Measurements from ENCODE around the gene SLC6A7.
"Not testable (repeated sequence)": the region's sequence is repeated elsewhere in the genome, so short reads cannot be mapped to it uniquely, and the experiment has no call there.

Gene SLC6A7

DNA sequence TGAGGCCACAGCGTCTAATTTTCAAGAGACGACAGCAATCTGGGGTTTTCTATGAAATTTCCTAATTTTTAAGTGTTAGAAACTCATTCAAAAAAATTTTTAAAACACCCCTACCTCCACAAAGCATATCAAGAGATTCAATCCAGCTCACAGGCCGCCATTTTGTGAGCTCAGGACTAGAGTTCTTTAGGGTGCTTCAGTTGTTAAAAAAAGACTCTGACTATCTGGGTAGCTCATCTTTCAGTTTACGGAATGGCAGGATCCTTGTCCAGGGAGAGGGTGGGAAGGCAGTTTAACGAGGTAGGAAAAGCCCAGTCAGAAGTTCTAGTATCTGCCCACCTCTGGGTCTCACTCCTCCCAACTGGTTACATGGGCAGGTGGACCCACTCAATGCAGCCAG lies 56.6 kb downstream of the SLC6A7 start:
- Histone ChIP-seq H3K4me3 (ENCODE audit: low read depth, low read length) (no peak overlapping the region), H3K27ac (ENCODE audit: low read depth, low read length) (no peak overlapping the region), H3K27me3 (ENCODE audit: control insufficient read depth, insufficient read depth, low read length) (no peaks in the 10 kb centered on the region), H3K4me1 (ENCODE audit: control insufficient read depth, insufficient read depth, low read length) (no peaks in the 10 kb centered on the region), H3K9ac (ENCODE audit: low read depth, low read length) (no peak overlapping the region), H3K9me3 (ENCODE audit: control insufficient read depth, insufficient read depth, low read length) (no peaks in the 10 kb centered on the region), H3K36me3 (ENCODE audit: control insufficient read depth, insufficient read depth, low read length) (no peaks in the 10 kb centered on the region)

DNA sequence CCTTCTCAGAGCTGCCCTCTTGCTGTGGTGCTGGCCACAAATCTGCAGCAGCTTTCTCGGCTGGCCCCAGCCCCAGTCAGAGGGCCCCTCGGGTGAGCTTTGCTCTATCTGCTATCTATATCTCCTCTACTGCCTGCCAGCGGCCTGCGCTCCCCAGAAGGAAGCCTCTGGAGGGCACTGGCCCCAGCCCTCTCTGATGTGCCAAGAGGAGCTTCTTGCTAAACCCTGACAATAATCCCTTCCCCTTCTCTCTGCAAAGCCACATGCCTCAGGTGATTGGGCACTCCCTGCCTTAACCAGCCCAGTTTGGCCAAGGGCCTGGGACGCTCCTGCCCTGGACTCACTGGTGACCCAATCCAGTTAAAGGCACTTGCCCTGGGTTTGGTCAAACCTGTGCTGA lies 57.0 kb downstream of the SLC6A7 start:
- no peaks in the 10 kb centered on the region for H3K36me3 ChIP-seq (ENCODE audit: control insufficient read depth, insufficient read depth, low read length)
- H3K9ac ChIP-seq (ENCODE audit: low read depth, low read length), result no peak overlapping the region
- no peaks in the 10 kb centered on the region for H3K9me3 ChIP-seq (ENCODE audit: control insufficient read depth, insufficient read depth, low read length)
- no peak overlapping the region for H3K4me3 ChIP-seq (ENCODE audit: low read depth, low read length)
- H3K4me1 ChIP-seq (ENCODE audit: control insufficient read depth, insufficient read depth, low read length), result no peaks in the 10 kb centered on the region
- no peak overlapping the region for H3K27ac ChIP-seq (ENCODE audit: low read depth, low read length)
- no peaks in the 10 kb centered on the region for H3K27me3 ChIP-seq (ENCODE audit: control insufficient read depth, insufficient read depth, low read length)

DNA sequence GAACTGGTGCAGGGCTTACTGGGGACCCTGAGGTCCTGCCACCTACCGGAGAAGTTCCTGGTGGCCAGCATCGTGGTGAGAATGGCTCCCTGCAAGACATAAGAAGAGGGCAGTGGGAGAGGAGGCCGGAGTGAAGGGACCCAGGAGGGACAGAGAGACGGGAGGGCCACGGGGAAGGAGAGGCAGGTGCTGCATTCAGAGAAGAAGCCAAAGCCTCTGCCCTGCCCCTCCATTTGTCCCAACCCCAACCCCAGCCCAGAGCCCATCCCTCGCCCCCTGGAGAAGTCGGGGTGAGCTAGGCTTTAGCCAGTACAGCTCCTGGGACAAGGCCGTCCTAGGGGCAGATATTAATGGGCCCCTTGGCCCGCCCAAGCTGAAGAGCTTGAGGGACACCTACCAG lies 57.9 kb downstream of the SLC6A7 start:
- Histone ChIP-seq H3K4me3 (ENCODE audit: low read depth, low read length) (no peak overlapping the region), H3K36me3 (ENCODE audit: control insufficient read depth, insufficient read depth, low read length) (no peaks in the 10 kb centered on the region), H3K9me3 (ENCODE audit: control insufficient read depth, insufficient read depth, low read length) (no peaks in the 10 kb centered on the region), H3K27me3 (ENCODE audit: control insufficient read depth, insufficient read depth, low read length) (no peaks in the 10 kb centered on the region), H3K4me1 (ENCODE audit: control insufficient read depth, insufficient read depth, low read length) (no peaks in the 10 kb centered on the region), H3K9ac (ENCODE audit: low read depth, low read length) (no peak overlapping the region), H3K27ac (ENCODE audit: low read depth, low read length) (no peak overlapping the region)

DNA sequence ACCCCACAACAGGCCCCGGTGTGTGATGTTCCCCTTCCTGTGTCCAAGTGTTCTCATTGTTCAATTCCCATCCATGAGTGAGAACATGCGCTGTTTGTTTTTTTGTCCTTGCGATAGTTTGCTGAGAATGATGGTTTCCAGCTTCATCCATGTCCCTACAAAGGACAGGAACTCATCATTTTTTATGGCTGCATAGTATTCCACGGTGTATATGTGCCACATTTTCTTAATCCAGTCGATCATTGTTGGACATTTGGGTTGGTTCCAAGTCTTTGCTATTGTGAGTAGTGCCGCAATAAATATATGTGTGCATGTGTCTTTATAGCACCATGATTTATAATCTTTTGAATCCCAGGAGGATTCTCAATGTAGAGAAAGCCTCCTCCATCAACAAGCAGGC lies 58.6 kb downstream of the SLC6A7 start:
- not testable (repeated sequence) for H3K9me3 ChIP-seq (ENCODE audit: control insufficient read depth, insufficient read depth, low read length); H3K27ac ChIP-seq (ENCODE audit: low read depth, low read length); H3K27me3 ChIP-seq (ENCODE audit: control insufficient read depth, insufficient read depth, low read length); H3K36me3 ChIP-seq (ENCODE audit: control insufficient read depth, insufficient read depth, low read length); H3K4me1 ChIP-seq (ENCODE audit: control insufficient read depth, insufficient read depth, low read length); H3K9ac ChIP-seq (ENCODE audit: low read depth, low read length); H3K4me3 ChIP-seq (ENCODE audit: low read depth, low read length)

DNA sequence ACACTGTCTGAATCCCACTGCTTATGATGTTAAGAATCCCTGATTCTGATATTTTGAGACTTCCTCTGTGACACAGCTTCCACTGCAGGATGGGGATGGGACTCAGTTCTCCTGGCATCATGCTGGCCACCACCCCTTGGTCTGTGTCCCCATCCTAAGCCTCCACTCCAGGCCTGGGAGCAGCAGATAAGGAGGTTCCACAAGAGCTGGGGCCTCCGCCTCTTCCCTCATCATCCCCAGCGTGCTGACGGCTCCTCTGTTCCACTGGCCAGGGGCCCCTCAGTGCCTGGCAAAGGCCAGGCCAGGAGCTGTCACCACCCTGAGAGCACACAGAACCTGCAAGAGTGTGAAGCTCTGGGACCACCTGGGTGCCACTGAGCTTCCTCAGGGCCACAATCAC lies 59.1 kb downstream of the SLC6A7 start:
- H3K4me3 ChIP-seq (ENCODE audit: low read depth, low read length), result no peak overlapping the region
- no peaks in the 10 kb centered on the region for H3K4me1 ChIP-seq (ENCODE audit: control insufficient read depth, insufficient read depth, low read length)
- H3K27ac ChIP-seq (ENCODE audit: low read depth, low read length), result no peak overlapping the region
- H3K9ac ChIP-seq (ENCODE audit: low read depth, low read length), result no peak overlapping the region
- H3K27me3 ChIP-seq (ENCODE audit: control insufficient read depth, insufficient read depth, low read length), result no peaks in the 10 kb centered on the region
- H3K9me3 ChIP-seq (ENCODE audit: control insufficient read depth, insufficient read depth, low read length), result no peaks in the 10 kb centered on the region
- H3K36me3 ChIP-seq (ENCODE audit: control insufficient read depth, insufficient read depth, low read length), result no peaks in the 10 kb centered on the region

DNA sequence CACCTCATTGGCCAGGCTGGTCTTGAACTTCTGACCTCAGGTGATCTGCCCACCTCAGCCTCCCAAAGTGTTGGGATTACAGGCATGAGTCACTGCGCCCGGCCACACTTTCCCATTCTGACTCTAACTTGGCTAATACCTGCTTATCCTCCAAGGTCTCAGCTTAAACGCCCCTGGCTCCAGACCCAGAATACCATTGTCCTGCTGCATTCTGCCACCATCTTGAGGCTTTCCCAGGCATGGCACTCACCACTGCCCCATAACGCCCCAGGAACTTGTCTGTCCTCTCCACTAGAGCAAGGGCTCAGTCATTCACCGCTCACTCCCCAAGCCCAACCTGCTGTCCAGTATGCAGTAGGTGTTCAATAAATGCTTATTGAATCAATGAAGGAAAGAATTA lies 59.9 kb downstream of the SLC6A7 start:
- Histone ChIP-seq H3K27me3 (ENCODE audit: control insufficient read depth, insufficient read depth, low read length) (no peaks in the 10 kb centered on the region), H3K9me3 (ENCODE audit: control insufficient read depth, insufficient read depth, low read length) (no peaks in the 10 kb centered on the region), H3K36me3 (ENCODE audit: control insufficient read depth, insufficient read depth, low read length) (no peaks in the 10 kb centered on the region), H3K4me3 (ENCODE audit: low read depth, low read length) (no peak overlapping the region), H3K9ac (ENCODE audit: low read depth, low read length) (no peak overlapping the region), H3K27ac (ENCODE audit: low read depth, low read length) (no peak overlapping the region), H3K4me1 (ENCODE audit: control insufficient read depth, insufficient read depth, low read length) (no peaks in the 10 kb centered on the region)

DNA sequence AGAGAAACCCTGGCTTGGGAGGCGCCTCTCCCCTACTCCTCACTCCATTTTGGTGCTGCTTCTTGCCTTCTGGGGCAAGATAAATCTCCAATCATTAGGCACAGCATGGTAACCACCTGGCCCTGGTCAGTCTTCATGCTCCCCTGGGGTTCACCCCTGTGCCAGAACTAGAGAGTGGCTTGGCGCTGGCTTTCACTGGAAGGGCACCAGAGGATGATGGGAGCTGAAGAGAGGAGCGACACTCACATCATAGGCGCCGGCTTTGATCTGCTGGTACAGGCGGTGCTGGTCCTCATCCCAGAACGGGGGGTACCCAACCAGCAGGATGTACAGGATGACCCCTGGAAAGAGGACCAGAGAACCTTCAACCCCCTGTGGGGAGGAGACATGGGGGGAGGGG lies 61.6 kb downstream of the SLC6A7 start:
- H3K27ac ChIP-seq (ENCODE audit: low read depth, low read length), result no peak overlapping the region
- no peaks in the 10 kb centered on the region for H3K27me3 ChIP-seq (ENCODE audit: control insufficient read depth, insufficient read depth, low read length)
- no peak overlapping the region for H3K9ac ChIP-seq (ENCODE audit: low read depth, low read length)
- H3K36me3 ChIP-seq (ENCODE audit: control insufficient read depth, insufficient read depth, low read length), result no peaks in the 10 kb centered on the region
- H3K4me3 ChIP-seq (ENCODE audit: low read depth, low read length), result no peak overlapping the region
- H3K4me1 ChIP-seq (ENCODE audit: control insufficient read depth, insufficient read depth, low read length), result no peaks in the 10 kb centered on the region
- H3K9me3 ChIP-seq (ENCODE audit: control insufficient read depth, insufficient read depth, low read length), result no peaks in the 10 kb centered on the region

DNA sequence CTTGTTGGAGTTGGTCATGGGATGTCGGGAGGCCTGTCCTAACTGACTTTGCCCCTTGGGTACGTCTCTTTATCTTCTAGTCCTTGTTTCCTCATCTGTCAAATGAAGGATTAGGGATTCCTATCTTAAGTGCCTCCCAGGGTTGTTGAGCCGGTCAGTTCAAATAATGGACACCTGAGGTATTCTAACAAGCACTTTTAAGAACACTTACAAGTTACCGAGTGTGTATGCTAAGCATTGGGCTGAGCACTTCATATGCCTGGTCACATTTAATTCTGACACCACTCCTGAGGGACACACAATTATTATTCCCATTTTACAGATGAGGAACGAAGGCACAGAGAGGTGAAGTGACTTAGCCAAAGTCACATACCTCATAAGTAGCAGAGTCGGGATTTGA lies 62.6 kb downstream of the SLC6A7 start:
- no peaks in the 10 kb centered on the region for H3K27me3 ChIP-seq (ENCODE audit: control insufficient read depth, insufficient read depth, low read length)

DNA sequence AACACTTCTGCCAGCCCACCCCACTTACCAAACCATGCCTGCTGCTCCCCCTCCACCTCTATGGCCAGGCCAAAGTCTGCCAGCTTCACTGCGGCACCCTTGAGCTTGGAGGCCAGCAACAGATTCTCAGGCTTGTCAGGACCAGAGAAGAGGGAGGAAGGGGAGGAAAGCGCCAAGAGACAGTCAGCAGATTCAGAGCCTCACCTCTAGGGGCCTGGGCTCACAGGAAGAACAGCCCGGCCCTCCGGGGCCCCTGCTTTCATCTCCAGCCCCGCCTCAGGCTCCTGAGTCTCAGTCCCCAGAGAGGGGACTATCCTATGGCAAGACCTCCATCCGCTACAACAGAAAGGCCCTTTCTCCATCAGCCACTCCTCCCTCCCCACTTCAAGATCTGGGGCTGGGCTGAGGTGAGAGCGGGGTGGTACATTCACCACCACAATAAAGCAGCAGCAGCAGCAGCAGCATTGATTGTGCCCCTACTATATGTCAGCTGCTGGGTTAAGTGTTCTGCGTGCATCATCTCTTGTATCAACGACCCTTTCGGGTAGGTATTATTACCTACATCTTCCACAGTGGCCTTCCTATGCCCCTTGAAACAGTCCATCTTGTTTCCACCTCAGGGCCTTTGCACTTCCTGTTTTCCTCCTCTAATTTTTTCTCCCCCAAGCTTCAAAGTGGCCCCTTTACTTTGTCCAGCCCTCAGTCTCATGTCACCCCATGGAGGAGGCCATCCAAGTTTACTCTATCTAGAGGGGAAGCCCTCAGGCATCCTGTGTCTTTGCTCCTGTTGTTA lies 63.8 kb downstream of the SLC6A7 start:
- Histone ChIP-seq H3K36me3 (ENCODE audit: control insufficient read depth, insufficient read depth, low read length) (no peaks in the 10 kb centered on the region), H3K9ac (ENCODE audit: low read depth, low read length) (no peak overlapping the region), H3K27ac (ENCODE audit: low read depth, low read length) (no peak overlapping the region), H3K4me1 (ENCODE audit: control insufficient read depth, insufficient read depth, low read length) (no peaks in the 10 kb centered on the region), H3K4me3 (ENCODE audit: low read depth, low read length) (no peak overlapping the region), H3K9me3 (ENCODE audit: control insufficient read depth, insufficient read depth, low read length) (no peaks in the 10 kb centered on the region), H3K27me3 (ENCODE audit: control insufficient read depth, insufficient read depth, low read length) (no peaks in the 10 kb centered on the region)

More for the DNA sequence above, 62.6 kb downstream of the SLC6A7 start:
- H3K27ac ChIP-seq (ENCODE audit: low read depth, low read length), result no peak overlapping the region
- H3K4me3 ChIP-seq (ENCODE audit: low read depth, low read length), result no peak overlapping the region
- H3K9ac ChIP-seq (ENCODE audit: low read depth, low read length), result no peak overlapping the region
- H3K9me3 ChIP-seq (ENCODE audit: control insufficient read depth, insufficient read depth, low read length), result no peaks in the 10 kb centered on the region
- no peaks in the 10 kb centered on the region for H3K4me1 ChIP-seq (ENCODE audit: control insufficient read depth, insufficient read depth, low read length)
- no peaks in the 10 kb centered on the region for H3K36me3 ChIP-seq (ENCODE audit: control insufficient read depth, insufficient read depth, low read length)

DNA sequence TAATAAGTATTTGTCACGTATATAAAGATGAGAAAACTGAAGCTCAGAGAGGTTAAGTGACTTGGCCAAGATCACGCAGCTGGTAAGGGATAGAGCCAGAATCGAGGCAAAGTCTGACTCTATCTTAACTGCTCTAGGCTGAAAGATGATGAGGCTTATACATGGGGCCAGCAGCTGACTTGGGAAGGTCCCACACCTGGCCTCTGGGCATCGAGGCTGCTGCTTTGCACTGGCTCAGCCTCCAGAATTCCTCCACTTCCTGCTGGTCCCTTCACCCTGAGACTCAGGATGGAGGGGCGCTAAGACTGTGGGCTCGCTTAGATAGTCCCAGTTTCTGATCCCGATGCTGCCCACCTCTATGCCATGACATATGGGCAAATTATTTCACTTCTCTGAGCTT lies 64.5 kb downstream of the SLC6A7 start:
- H3K36me3 ChIP-seq (ENCODE audit: control insufficient read depth, insufficient read depth, low read length), result no peaks in the 10 kb centered on the region
- H3K4me3 ChIP-seq (ENCODE audit: low read depth, low read length), result no peak overlapping the region
- no peaks in the 10 kb centered on the region for H3K4me1 ChIP-seq (ENCODE audit: control insufficient read depth, insufficient read depth, low read length)

DNA sequence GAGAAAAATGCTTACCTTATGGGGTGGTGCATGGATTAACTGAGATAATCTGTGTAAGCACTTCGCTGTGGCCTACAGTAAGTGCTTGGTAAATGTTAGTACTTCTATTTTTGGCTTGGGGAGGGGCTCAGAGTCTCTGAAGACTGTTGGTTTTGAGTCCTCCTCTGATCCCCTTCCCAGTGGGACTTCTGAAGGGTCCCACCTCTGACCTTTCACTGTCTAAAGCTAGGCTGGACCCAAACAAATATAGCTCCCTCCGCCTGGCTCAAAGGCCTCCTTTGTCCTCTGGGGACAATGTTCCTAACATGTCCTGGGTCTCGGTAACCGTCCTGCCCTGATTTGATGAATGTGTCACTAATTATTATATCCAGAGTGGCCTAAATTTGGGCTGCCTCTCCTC lies 64.9 kb downstream of the SLC6A7 start:
- no peak overlapping the region for H3K4me3 ChIP-seq (ENCODE audit: low read depth, low read length)
- no peak overlapping the region for H3K9ac ChIP-seq (ENCODE audit: low read depth, low read length)
- no peak overlapping the region for H3K27ac ChIP-seq (ENCODE audit: low read depth, low read length)
- no peaks in the 10 kb centered on the region for H3K9me3 ChIP-seq (ENCODE audit: control insufficient read depth, insufficient read depth, low read length)
- H3K27me3 ChIP-seq (ENCODE audit: control insufficient read depth, insufficient read depth, low read length), result no peaks in the 10 kb centered on the region
- no peaks in the 10 kb centered on the region for H3K4me1 ChIP-seq (ENCODE audit: control insufficient read depth, insufficient read depth, low read length)
- H3K36me3 ChIP-seq (ENCODE audit: control insufficient read depth, insufficient read depth, low read length), result no peaks in the 10 kb centered on the region

More for the DNA sequence above, 64.5 kb downstream of the SLC6A7 start:
- Histone ChIP-seq H3K27me3 (ENCODE audit: control insufficient read depth, insufficient read depth, low read length) (no peaks in the 10 kb centered on the region), H3K9me3 (ENCODE audit: control insufficient read depth, insufficient read depth, low read length) (no peaks in the 10 kb centered on the region), H3K9ac (ENCODE audit: low read depth, low read length) (no peak overlapping the region), H3K27ac (ENCODE audit: low read depth, low read length) (no peak overlapping the region)
